Endothelial cell of umbilical vein (primary cell): ENCODE data around the gene ATP13A2. TPM values are rescaled to one million over a fixed set of nuclear protein-coding genes. Genes with fewer than 3 reads are reported as not detected.

Experiments used
- BruUV-seq: library from RNA; stranded (reverse); fragments of 400-500 nt; replicated peaks from 2 replicates; lab custom pipeline; 2021; lab: Mats Ljungman, UMichigan
- CTCF ChIA-PET: fragments of 300-600, 350-600 bp; sonication (Branson Sonifier 250); formaldehyde crosslinking; loops from one replicate; lab custom pipeline; 2021; ENCODE audit warnings: antibody characterized with exemption, inconsistent platforms; lab: Charles Lee
- POLR2A ChIA-PET: fragments of 300-600, 350-600 bp; sonication (Branson Sonifier 250); formaldehyde crosslinking; loops from one replicate; lab custom pipeline; 2021; ENCODE audit warnings: antibody characterized with exemption, inconsistent platforms; lab: Charles Lee
- DNase-seq: peaks from one replicate; pipeline ENCODE4 v3.0.0-alpha.2; 2011; ENCODE audit warnings: low read depth, low spot score
- FAIRE-seq: peaks from 2 replicates; lab custom pipeline; 2011; peaks lifted over from hg19 to GRCh38; lab: Jason Lieb, UNC
- H2AFZ ChIP-seq: 2 replicates; pipeline ENCODE4 v1.6.0; 2012; ENCODE audit warnings: low read depth, low read length, control low read depth, inconsistent platforms
- H3K27ac ChIP-seq: 2 replicates; pipeline ENCODE4 v1.5.1; 2011; ENCODE audit warnings: low read depth, mild to moderate bottlenecking, control low read depth, low read length, moderate library complexity; ENCODE audit not compliant: insufficient read depth
- H3K27me3 ChIP-seq, 2 experiments: 2 replicates each; pipeline versions ENCODE4 v1.6.0 to v1.6.1; 2011; ENCODE audit warnings: low read length in 2 of 2, mixed read lengths in 1 of 2; ENCODE audit not compliant: control insufficient read depth in 2 of 2, insufficient read depth in 2 of 2
- H3K36me3 ChIP-seq, 2 experiments: 2 replicates in 1 of 2; 3 replicates in 1 of 2; pipeline ENCODE4 v1.5.1; 2011; ENCODE audit warnings: low read length in 2 of 2, mild to moderate bottlenecking in 1 of 2, moderate library complexity in 1 of 2; ENCODE audit not compliant: control insufficient read depth in 2 of 2, insufficient read depth in 2 of 2; ENCODE audit errors: extremely low read depth in 1 of 2
- H3K4me1 ChIP-seq: 3 replicates; pipeline ENCODE4 v1.5.1; 2011; ENCODE audit warnings: mild to moderate bottlenecking, low read length; ENCODE audit not compliant: control insufficient read depth, insufficient read depth; ENCODE audit errors: extremely low read depth
- H3K4me2 ChIP-seq: 2 replicates; pipeline ENCODE4 v1.6.1; 2011; ENCODE audit warnings: low read length, control low read depth, mixed read lengths; ENCODE audit not compliant: insufficient read depth
- H3K4me3 ChIP-seq, 3 experiments: fragments of 200-600 bp in 1 of 3; sonication (generic), shearing (Covaris generic) in 1 of 3; replicated peaks in 1 of 3; 2 replicates each; pipeline ENCODE4 v1.5.1; 2011 to 2016; ENCODE audit warnings: control low read depth in 3 of 3, low read length in 3 of 3, mild to moderate bottlenecking in 2 of 3, inconsistent platforms in 1 of 3, low read depth in 1 of 3, moderate library complexity in 1 of 3; ENCODE audit not compliant: insufficient read depth in 1 of 3
- H3K79me2 ChIP-seq: 2 replicates; pipeline ENCODE4 v1.6.0; 2012; ENCODE audit warnings: low read length, inconsistent platforms; ENCODE audit not compliant: control insufficient read depth, insufficient read depth
- H3K9ac ChIP-seq: replicated peaks from 2 replicates; pipeline ENCODE3; 2011; ENCODE audit warnings: low read length, control low read depth; ENCODE audit not compliant: insufficient read depth; ENCODE audit errors: extremely low read depth
- H3K9me1 ChIP-seq: replicated peaks from 3 replicates; pipeline ENCODE4 v1.6.0; 2011; ENCODE audit warnings: mild to moderate bottlenecking, low read length; ENCODE audit not compliant: control insufficient read depth, insufficient read depth; ENCODE audit errors: extremely low read depth
- H3K9me3 ChIP-seq: replicated peaks from 2 replicates; pipeline ENCODE4 v1.5.1; 2012; ENCODE audit warnings: low read length, inconsistent platforms; ENCODE audit not compliant: control insufficient read depth, insufficient read depth
- H4K20me1 ChIP-seq: replicated peaks from 2 replicates; pipeline ENCODE3; 2011; ENCODE audit warnings: mild to moderate bottlenecking, low read length; ENCODE audit not compliant: control insufficient read depth, insufficient read depth; ENCODE audit errors: extremely low read depth
- EZH2 ChIP-seq: IDR thresholded peaks from 2 replicates; pipeline ENCODE4 v1.6.1; 2012; ENCODE audit warnings: borderline replicate concordance, low read depth, mild to moderate bottlenecking, moderate library complexity, low read length, inconsistent platforms; ENCODE audit not compliant: severe bottlenecking
- FOS ChIP-seq: IDR thresholded peaks from 2 replicates; pipeline ENCODE4 v1.6.1; 2011; ENCODE audit warnings: mild to moderate bottlenecking, low read length, moderate library complexity, borderline replicate concordance; ENCODE audit not compliant: insufficient read depth
- GATA2 ChIP-seq: IDR thresholded peaks from 2 replicates; pipeline ENCODE4 v1.7.0; 2011; ENCODE audit warnings: low read depth, mild to moderate bottlenecking, moderate library complexity, mixed read lengths, low read length; ENCODE audit not compliant: insufficient read length, insufficient read depth
- JUN ChIP-seq: IDR thresholded peaks from 2 replicates; pipeline ENCODE4 v1.6.1; 2011; ENCODE audit warnings: borderline replicate concordance, low read depth; ENCODE audit not compliant: insufficient read length, insufficient read depth
- MYC ChIP-seq: IDR thresholded peaks from one replicate; pipeline ENCODE4 v1.6.1; 2011; ENCODE audit warnings: mild to moderate bottlenecking, low read depth, low read length
- POLR2A ChIP-seq: IDR thresholded peaks from 2 replicates; pipeline ENCODE4 v1.6.1; 2012; ENCODE audit warnings: low read depth, mild to moderate bottlenecking, control low read depth, low read length
- POLR2AphosphoS5 ChIP-seq: IDR thresholded peaks from 2 replicates; pipeline ENCODE4 v1.6.1; 2012; ENCODE audit warnings: low read depth, mild to moderate bottlenecking, control low read depth, low read length, moderate library complexity; ENCODE audit not compliant: insufficient read depth
- dilution Hi-C: fragments of 300-500 bp; cut with MboI; formaldehyde crosslinking; loops from one replicate; pipeline ENCODE4 v1.15.0; 2019; ENCODE audit warnings: low sequenced_read_pairs; ENCODE audit not compliant: extremely low pct_ligation_motif_present
- intact Hi-C: fragments of 100-400 bp; cut with micrococcal nuclease; formaldehyde crosslinking; loops from one replicate; pipeline ENCODE4 v1.10.0; 2022
- polyA plus RNA-seq, 4 experiments: library from polyadenylated mRNA; depleted of rRNA in 3 of 4; stranded (reverse) in 3 of 4; unstranded in 1 of 4; fragments of >200 nt; gene quantifications; 2 replicates each; pipeline versions ENCODE4 v1.2.1 to v1.2.3, GENCODE V29; 2011 to 2012; ENCODE audit warnings: missing spikeins in 1 of 4
- total RNA-seq: library from RNA; stranded (reverse); gene quantifications from 2 replicates; pipeline ENCODE4 v1.2.3, GENCODE V29; 2021
- TF ChIP-seq, protein P1 (sequence below), 2 donors: IDR thresholded peaks; 1 replicate in 1 of 2; 2 replicates in 1 of 2; pipeline ENCODE4 v1.5.1; 2011; ENCODE audit warnings: low read length in 2 of 2, mild to moderate bottlenecking in 2 of 2, moderate library complexity in 2 of 2, control low read depth in 1 of 2, inconsistent platforms in 1 of 2, low read depth in 1 of 2; ENCODE audit not compliant: insufficient read depth in 1 of 2; ENCODE audit errors: extremely low read depth in 1 of 2
- TF ChIP-seq, protein P2 (sequence below): IDR thresholded peaks from 2 replicates; pipeline ENCODE4 v1.6.1; 2011; ENCODE audit not compliant: insufficient read depth, insufficient read length

The ATP13A2 gene
- total and polyA plus RNA-seq, 2 donors (not counting 3 experiments of a cell fraction or from before 2014, with no cell fraction given): 44.9 to 60.6 TPM

DNA sequence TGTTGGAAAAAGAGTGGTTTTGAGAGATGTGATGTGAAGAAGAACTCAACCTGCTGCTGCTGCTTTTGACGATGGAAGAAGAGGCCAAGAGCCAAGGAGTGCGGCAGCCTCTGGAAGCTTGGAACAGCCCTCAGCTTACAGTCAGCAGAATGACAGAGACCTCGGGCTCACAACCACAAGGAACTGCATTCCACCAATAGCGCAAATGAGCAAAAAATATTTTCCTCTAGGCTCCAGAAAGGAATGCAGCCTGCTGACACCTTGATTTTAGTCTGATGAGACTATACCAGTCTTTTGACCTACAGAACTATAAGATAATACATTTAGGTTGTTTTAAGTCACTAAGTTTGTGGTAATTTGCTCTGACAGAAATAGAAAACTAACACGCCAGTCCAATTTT is 31.9 kb upstream of the ATP13A2 start:
- H3K36me3 ChIP-seq: peaks cover 6 to 12% of the 10 kb centered on the region in 2 experiments
- no peaks in the 10 kb centered on the region for H3K9me1 ChIP-seq
- no peaks in the 10 kb centered on the region for H3K27me3 ChIP-seq
- H3K4me3 ChIP-seq: no peak overlapping the region
- H3K9ac ChIP-seq: no peak overlapping the region
- ChIA-PET CTCF (interaction anchor here (0.9 kb wide), 1 partner anchor 92 kb away, joined by 6 read pairs; no protein-coding TSS in a partner anchor), POLR2A (interaction anchor here (0.6 kb wide), 1 partner anchor 92 kb away, joined by 3 read pairs; no protein-coding TSS in a partner anchor)
- TF ChIP-seq EZH2 (no peak), MYC (no peak), POLR2A (no peak), POLR2AphosphoS5 (no peak), JUN (no peak), FOS (no peak), GATA2 (no peak)
- TF ChIP-seq, protein P1, sequence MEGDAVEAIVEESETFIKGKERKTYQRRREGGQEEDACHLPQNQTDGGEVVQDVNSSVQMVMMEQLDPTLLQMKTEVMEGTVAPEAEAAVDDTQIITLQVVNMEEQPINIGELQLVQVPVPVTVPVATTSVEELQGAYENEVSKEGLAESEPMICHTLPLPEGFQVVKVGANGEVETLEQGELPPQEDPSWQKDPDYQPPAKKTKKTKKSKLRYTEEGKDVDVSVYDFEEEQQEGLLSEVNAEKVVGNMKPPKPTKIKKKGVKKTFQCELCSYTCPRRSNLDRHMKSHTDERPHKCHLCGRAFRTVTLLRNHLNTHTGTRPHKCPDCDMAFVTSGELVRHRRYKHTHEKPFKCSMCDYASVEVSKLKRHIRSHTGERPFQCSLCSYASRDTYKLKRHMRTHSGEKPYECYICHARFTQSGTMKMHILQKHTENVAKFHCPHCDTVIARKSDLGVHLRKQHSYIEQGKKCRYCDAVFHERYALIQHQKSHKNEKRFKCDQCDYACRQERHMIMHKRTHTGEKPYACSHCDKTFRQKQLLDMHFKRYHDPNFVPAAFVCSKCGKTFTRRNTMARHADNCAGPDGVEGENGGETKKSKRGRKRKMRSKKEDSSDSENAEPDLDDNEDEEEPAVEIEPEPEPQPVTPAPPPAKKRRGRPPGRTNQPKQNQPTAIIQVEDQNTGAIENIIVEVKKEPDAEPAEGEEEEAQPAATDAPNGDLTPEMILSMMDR (IDR thresholded peaks at IDR 0.05; ENCODE audit: extremely low read depth in 1 of 2, insufficient read depth in 1 of 2, low read depth in 1 of 2, low read length in 2 of 2): no peak
- TF ChIP-seq, protein P2, sequence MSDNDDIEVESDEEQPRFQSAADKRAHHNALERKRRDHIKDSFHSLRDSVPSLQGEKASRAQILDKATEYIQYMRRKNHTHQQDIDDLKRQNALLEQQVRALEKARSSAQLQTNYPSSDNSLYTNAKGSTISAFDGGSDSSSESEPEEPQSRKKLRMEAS: no peak
- H2AFZ ChIP-seq: no peak overlapping the region
- dilution Hi-C loops: no loop called here
- TSS peak; percentile 14 for BruUV-seq
- H3K79me2 ChIP-seq: peaks cover 17% of the 10 kb centered on the region
- FAIRE-seq (no peak), DNase-seq (no peak)
- peaks cover 3% of the 10 kb centered on the region for H3K4me1 ChIP-seq
- H3K27ac ChIP-seq: no peak overlapping the region
- intact Hi-C loops: no loop called here
- H4K20me1 ChIP-seq: no peaks in the 10 kb centered on the region
- no peaks in the 10 kb centered on the region for H3K9me3 ChIP-seq
- H3K4me2 ChIP-seq: no peak overlapping the region
